GM23338 (cell line): ENCODE data around the gene FGD3. TPM values are rescaled to one million over a fixed set of nuclear protein-coding genes. Genes with fewer than 3 reads are reported as not detected.

Experiments
- ATAC-seq: fragments of 200-7000 bp; cut with Tn5 transposase; 3 replicates; pipeline ENCODE4 v1.9.1; 2020
- DNase-seq: peaks from one replicate; pipeline ENCODE4 v3.0.0-alpha.2; 2015; ENCODE audit warnings: low spot score
- H2AFZ ChIP-seq: fragments of 200-600 bp; sonication (generic); 2 replicates; pipeline ENCODE4 v1.8.0; 2016; ENCODE audit warnings: antibody characterized with exemption, mild to moderate bottlenecking, moderate library complexity
- H3F3A ChIP-seq: fragments of 200-600 bp; sonication (generic); replicated peaks from 2 replicates; pipeline ENCODE4 v1.8.0; 2017; ENCODE audit warnings: antibody characterized with exemption, mixed run types, low read depth
- H3K27ac ChIP-seq: fragments of 200-600 bp; sonication (generic); 2 replicates; pipeline ENCODE4 v1.6.1; 2016; ENCODE audit warnings: low read depth
- H3K27me3 ChIP-seq: fragments of 200-600 bp; sonication (generic); 2 replicates; pipeline ENCODE4 v1.8.0; 2016; ENCODE audit warnings: mild to moderate bottlenecking, mixed run types, moderate library complexity; ENCODE audit not compliant: insufficient read depth
- H3K36me3 ChIP-seq: fragments of 200-600 bp; sonication (generic); 2 replicates; pipeline ENCODE4 v1.8.0; 2016; ENCODE audit warnings: mild to moderate bottlenecking; ENCODE audit not compliant: insufficient read depth
- H3K4me1 ChIP-seq: fragments of 200-600 bp; sonication (generic); 2 replicates; pipeline ENCODE4 v1.8.0; 2016; ENCODE audit warnings: mild to moderate bottlenecking, moderate library complexity; ENCODE audit not compliant: insufficient read depth
- H3K4me2 ChIP-seq: fragments of 200-600 bp; sonication (generic); 2 replicates; pipeline ENCODE4 v1.7.1; 2017; ENCODE audit warnings: mixed run types
- H3K4me3 ChIP-seq: fragments of 200-600 bp; sonication (generic); 2 replicates; pipeline ENCODE4 v1.6.1; 2016; ENCODE audit warnings: mixed run types
- H3K79me2 ChIP-seq: fragments of 200-600 bp; sonication (generic); replicated peaks from 2 replicates; pipeline ENCODE4 v1.8.0; 2017; ENCODE audit warnings: mild to moderate bottlenecking; ENCODE audit not compliant: insufficient read depth
- H3K9me2 ChIP-seq: fragments of 200-600 bp; sonication (generic); 2 replicates; pipeline ENCODE4 v1.8.0; 2017; ENCODE audit not compliant: insufficient read depth
- H4K20me1 ChIP-seq: fragments of 200-600 bp; sonication (generic); replicated peaks from 2 replicates; pipeline ENCODE4 v1.8.0; 2017; ENCODE audit warnings: mild to moderate bottlenecking; ENCODE audit not compliant: insufficient read depth
- H3K27ac Mint-ChIP-seq: 2 replicates; pipeline ENCODE4 v1.8.0; 2020; ENCODE audit warnings: inconsistent platforms, mild to moderate bottlenecking, moderate library complexity, mixed read lengths
- H3K27me3 Mint-ChIP-seq: 3 replicates; pipeline ENCODE4 v1.8.0; 2022; ENCODE audit warnings: low read depth, mild to moderate bottlenecking, moderate library complexity, mixed read lengths, inconsistent platforms; ENCODE audit not compliant: insufficient read depth, poor library complexity
- H3K36me3 Mint-ChIP-seq: 3 replicates; pipeline ENCODE4 v1.8.0; 2021; ENCODE audit warnings: low read depth, mild to moderate bottlenecking, inconsistent platforms, moderate library complexity, mixed read lengths
- H3K4me1 Mint-ChIP-seq: 3 replicates; pipeline ENCODE4 v1.8.0; 2020; ENCODE audit warnings: mild to moderate bottlenecking, inconsistent platforms, mixed read lengths
- H3K4me3 Mint-ChIP-seq: 3 replicates; pipeline ENCODE4 v1.8.0; 2021; ENCODE audit warnings: moderate library complexity, mild to moderate bottlenecking, inconsistent platforms, mixed read lengths
- H3K9me3 Mint-ChIP-seq: 3 replicates; pipeline ENCODE4 v1.8.0; 2020; ENCODE audit warnings: moderate library complexity, mild to moderate bottlenecking, inconsistent platforms, mixed read lengths
- CREB1 ChIP-seq: fragments of 250-450 bp; sonication (Bioruptor Pico); IDR thresholded peaks from 2 replicates; pipeline ENCODE4 v1.5.0; 2020; ENCODE audit warnings: low read depth, mild to moderate bottlenecking, moderate library complexity
- CTCF ChIP-seq, 2 experiments: fragments of 200-600 bp in 1 of 2; sonication (generic) in 1 of 2; conservative IDR thresholded peaks; 2 replicates each; pipeline versions ENCODE4 v1.5.1 to v1.6.1; 2016 to 2017; ENCODE audit warnings: antibody characterized with exemption in 2 of 2, low read depth in 2 of 2, mild to moderate bottlenecking in 2 of 2, moderate library complexity in 1 of 2
- EZH2 ChIP-seq: fragments of 200-600 bp; sonication (generic); IDR thresholded peaks from one replicate; pipeline ENCODE4 v1.8.0; 2017; ENCODE audit warnings: antibody characterized with exemption, mild to moderate bottlenecking, low read depth; ENCODE audit not compliant: unreplicated experiment
- EZH2phosphoT487 ChIP-seq: fragments of 200-600 bp; sonication (generic); IDR thresholded peaks from one replicate; pipeline ENCODE4 v1.8.1; 2018; ENCODE audit warnings: antibody characterized with exemption; ENCODE audit not compliant: unreplicated experiment
- JUNB ChIP-seq: IDR thresholded peaks from one replicate; pipeline ENCODE4 v1.6.1; 2016; ENCODE audit warnings: antibody characterized with exemption; ENCODE audit not compliant: unreplicated experiment
- NANOG ChIP-seq: IDR thresholded peaks from 2 replicates; pipeline ENCODE4 v1.6.1; 2016; ENCODE audit warnings: antibody characterized with exemption, borderline replicate concordance
- POLR2AphosphoS5 ChIP-seq: IDR thresholded peaks from 2 replicates; pipeline ENCODE4 v1.6.1; 2016; ENCODE audit warnings: antibody characterized with exemption, low read depth
- REST ChIP-seq: IDR thresholded peaks from one replicate; pipeline ENCODE4 v1.6.1; 2018; ENCODE audit warnings: antibody characterized with exemption; ENCODE audit not compliant: unreplicated experiment
- STAT1 ChIP-seq: IDR thresholded peaks from one replicate; pipeline ENCODE4 v1.6.1; 2016; ENCODE audit warnings: antibody characterized with exemption; ENCODE audit not compliant: unreplicated experiment
- ZNF114 ChIP-seq: fragments of 250-450 bp; sonication (Bioruptor Pico); IDR thresholded peaks from 2 replicates; pipeline ENCODE4 v1.5.0; 2020; ENCODE audit warnings: mild to moderate bottlenecking, moderate library complexity
- ZNF331 ChIP-seq: fragments of 250-450 bp; sonication (Bioruptor Pico); IDR thresholded peaks from 2 replicates; pipeline ENCODE4 v1.5.0; 2020; ENCODE audit warnings: low read depth, mild to moderate bottlenecking, moderate library complexity
- long read RNA-seq: library from polyadenylated mRNA; unstranded; transcript quantifications from one replicate; pipeline ENCODE4 v2.0.0, GENCODE V29; 2020; ENCODE audit not compliant: unreplicated experiment
- polyA plus RNA-seq: library from polyadenylated mRNA; unstranded; fragments of >200 nt; fragmentation: Nextera tagmentation; extraction: Ambion mirVana; gene quantifications from 2 replicates; pipeline ENCODE4 v1.2.1, GENCODE V29; 2016
- total RNA-seq: library from RNA; depleted of rRNA; stranded (reverse); fragments of >200 nt; shearing (Covaris generic); gene quantifications from 2 replicates; pipeline ENCODE4 v1.2.3, GENCODE V29; 2014; rRNA removed
- TF ChIP-seq, protein P1 (sequence below): IDR thresholded peaks from 2 replicates; pipeline ENCODE4 v1.6.1; 2016; ENCODE audit warnings: antibody characterized with exemption
- TF ChIP-seq, protein P2 (sequence below): fragments of 250-450 bp; sonication (Bioruptor Pico); IDR thresholded peaks from 2 replicates; pipeline ENCODE4 v1.5.0; 2020; ENCODE audit warnings: mild to moderate bottlenecking, moderate library complexity

Gene FGD3
- total RNA-seq (1.7 and 2.0 TPM in 2 replicates), polyA plus RNA-seq (0.57 and 0.95 TPM in 2 replicates)
- long read RNA-seq, partial matches to known transcripts: 1 of 1 reads
- long read RNA-seq, other reads (novel, unspliced or antisense): 0 of 1 reads

DNA sequence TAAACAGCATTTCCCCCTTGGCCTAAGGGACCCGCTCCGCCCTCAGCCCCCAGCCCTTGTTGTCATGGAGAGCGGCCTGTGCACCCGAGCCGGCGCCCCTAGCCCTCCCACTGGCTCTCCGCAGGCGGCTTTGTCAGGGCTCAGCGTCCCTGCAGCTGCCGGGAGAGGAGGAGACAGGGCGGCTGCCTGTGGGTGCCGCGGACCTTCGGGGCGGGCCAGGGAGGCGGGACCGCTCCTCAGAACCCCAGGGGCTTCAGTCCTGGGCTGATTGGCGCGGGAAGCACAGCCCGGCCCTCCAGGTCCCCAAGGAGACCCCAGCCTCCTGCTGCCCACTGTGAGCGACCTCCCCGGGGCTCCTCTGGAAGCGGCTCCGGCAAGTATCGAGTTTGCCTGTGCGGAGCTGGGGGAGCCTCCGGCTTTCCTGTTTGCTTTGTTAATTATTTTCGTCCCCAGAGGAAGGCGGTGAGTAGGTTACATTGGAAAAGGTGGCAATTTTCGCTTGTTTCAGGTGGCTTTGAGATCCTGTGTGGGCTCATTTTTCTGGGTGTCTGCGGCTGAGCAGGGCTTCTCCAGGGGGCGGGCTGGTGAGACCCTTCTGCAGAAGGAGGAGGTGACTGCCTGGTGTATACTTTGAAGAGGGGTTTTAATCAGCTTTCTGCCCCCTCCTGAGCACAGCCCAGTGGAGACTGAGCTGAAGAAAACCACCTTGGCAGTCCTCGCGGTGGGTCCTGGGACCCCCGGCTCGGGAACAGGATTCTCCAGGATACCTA is at the start of gene FGD3:
Gene FGD3 (plus strand): TSS at position 256 of the 770 bp plus-strand sequence. CDS start 28,734 bp downstream, outside the sequence.
- Mint-ChIP-seq H3K9me3 (peaks cover 21% of the 10 kb centered on the region), H3K4me3 (peak within 1 kb of the TSS; percentile 67), H3K36me3 (peaks cover 16% of the 10 kb centered on the region), H3K27me3 (peaks cover 11% of the 10 kb centered on the region), H3K27ac (no peak within 1 kb of the TSS), H3K4me1 (peaks cover 6% of the 10 kb centered on the region; the same call in 2 of the 3 replicates)
- H3K27ac ChIP-seq: no peak within 1 kb of the TSS
- DNase-seq: peak; percentile 46
- H4K20me1 ChIP-seq: no peaks in the 10 kb centered on the region
- H3K79me2 ChIP-seq: no peaks in the 10 kb centered on the region
- TF ChIP-seq REST (no peak), POLR2AphosphoS5 (no peak), CREB1 (no peak), STAT1 (no peak), EZH2phosphoT487 (no peak), ZNF114 (CRISPR knock-in tag) (no peak), JUNB (no peak), NANOG (no peak), CTCF (conservative IDR thresholded peaks at IDR 0.05; ENCODE audit: low read depth in 2 of 2) (no peak), ZNF331 (CRISPR knock-in tag) (no peak), EZH2 (no peak)
- TF ChIP-seq, protein P1, sequence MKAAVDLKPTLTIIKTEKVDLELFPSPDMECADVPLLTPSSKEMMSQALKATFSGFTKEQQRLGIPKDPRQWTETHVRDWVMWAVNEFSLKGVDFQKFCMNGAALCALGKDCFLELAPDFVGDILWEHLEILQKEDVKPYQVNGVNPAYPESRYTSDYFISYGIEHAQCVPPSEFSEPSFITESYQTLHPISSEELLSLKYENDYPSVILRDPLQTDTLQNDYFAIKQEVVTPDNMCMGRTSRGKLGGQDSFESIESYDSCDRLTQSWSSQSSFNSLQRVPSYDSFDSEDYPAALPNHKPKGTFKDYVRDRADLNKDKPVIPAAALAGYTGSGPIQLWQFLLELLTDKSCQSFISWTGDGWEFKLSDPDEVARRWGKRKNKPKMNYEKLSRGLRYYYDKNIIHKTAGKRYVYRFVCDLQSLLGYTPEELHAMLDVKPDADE: no peak
- TF ChIP-seq, protein P2, sequence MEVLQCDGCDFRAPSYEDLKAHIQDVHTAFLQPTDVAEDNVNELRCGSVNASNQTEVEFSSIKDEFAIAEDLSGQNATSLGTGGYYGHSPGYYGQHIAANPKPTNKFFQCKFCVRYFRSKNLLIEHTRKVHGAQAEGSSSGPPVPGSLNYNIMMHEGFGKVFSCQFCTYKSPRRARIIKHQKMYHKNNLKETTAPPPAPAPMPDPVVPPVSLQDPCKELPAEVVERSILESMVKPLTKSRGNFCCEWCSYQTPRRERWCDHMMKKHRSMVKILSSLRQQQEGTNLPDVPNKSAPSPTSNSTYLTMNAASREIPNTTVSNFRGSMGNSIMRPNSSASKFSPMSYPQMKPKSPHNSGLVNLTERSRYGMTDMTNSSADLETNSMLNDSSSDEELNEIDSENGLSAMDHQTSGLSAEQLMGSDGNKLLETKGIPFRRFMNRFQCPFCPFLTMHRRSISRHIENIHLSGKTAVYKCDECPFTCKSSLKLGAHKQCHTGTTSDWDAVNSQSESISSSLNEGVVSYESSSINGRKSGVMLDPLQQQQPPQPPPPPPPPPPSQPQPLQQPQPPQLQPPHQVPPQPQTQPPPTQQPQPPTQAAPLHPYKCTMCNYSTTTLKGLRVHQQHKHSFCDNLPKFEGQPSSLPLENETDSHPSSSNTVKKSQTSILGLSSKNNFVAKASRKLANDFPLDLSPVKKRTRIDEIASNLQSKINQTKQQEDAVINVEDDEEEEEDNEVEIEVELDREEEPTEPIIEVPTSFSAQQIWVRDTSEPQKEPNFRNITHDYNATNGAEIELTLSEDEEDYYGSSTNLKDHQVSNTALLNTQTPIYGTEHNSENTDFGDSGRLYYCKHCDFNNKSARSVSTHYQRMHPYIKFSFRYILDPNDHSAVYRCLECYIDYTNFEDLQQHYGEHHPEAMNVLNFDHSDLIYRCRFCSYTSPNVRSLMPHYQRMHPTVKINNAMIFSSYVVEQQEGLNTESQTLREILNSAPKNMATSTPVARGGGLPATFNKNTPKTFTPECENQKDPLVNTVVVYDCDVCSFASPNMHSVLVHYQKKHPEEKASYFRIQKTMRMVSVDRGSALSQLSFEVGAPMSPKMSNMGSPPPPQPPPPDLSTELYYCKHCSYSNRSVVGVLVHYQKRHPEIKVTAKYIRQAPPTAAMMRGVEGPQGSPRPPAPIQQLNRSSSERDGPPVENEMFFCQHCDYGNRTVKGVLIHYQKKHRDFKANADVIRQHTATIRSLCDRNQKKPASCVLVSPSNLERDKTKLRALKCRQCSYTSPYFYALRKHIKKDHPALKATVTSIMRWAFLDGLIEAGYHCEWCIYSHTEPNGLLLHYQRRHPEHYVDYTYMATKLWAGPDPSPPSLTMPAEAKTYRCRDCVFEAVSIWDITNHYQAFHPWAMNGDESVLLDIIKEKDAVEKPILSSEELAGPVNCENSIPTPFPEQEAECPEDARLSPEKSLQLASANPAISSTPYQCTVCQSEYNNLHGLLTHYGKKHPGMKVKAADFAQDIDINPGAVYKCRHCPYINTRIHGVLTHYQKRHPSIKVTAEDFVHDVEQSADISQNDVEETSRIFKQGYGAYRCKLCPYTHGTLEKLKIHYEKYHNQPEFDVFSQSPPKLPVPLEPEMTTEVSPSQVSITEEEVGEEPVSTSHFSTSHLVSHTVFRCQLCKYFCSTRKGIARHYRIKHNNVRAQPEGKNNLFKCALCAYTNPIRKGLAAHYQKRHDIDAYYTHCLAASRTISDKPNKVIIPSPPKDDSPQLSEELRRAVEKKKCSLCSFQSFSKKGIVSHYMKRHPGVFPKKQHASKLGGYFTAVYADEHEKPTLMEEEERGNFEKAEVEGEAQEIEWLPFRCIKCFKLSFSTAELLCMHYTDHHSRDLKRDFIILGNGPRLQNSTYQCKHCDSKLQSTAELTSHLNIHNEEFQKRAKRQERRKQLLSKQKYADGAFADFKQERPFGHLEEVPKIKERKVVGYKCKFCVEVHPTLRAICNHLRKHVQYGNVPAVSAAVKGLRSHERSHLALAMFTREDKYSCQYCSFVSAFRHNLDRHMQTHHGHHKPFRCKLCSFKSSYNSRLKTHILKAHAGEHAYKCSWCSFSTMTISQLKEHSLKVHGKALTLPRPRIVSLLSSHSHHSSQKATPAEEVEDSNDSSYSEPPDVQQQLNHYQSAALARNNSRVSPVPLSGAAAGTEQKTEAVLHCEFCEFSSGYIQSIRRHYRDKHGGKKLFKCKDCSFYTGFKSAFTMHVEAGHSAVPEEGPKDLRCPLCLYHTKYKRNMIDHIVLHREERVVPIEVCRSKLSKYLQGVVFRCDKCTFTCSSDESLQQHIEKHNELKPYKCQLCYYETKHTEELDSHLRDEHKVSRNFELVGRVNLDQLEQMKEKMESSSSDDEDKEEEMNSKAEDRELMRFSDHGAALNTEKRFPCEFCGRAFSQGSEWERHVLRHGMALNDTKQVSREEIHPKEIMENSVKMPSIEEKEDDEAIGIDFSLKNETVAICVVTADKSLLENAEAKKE (CRISPR knock-in tag): no peak
- H3K36me3 ChIP-seq: no peaks in the 10 kb centered on the region; the same call in 1 of the 2 replicates
- no peaks in the 10 kb centered on the region; the same call in 1 of the 2 replicates for H3F3A ChIP-seq
- H3K27me3 ChIP-seq: no peaks in the 10 kb centered on the region
- H3K4me1 ChIP-seq: peaks cover 7% of the 10 kb centered on the region
- H3K9me2 ChIP-seq: no peaks in the 10 kb centered on the region
- peak; percentile 90 for ATAC-seq
- H3K4me3 ChIP-seq: peak within 1 kb of the TSS; percentile 66
- H3K4me2 ChIP-seq: peak within 1 kb of the TSS; percentile 89
- peak within 1 kb of the TSS; percentile 99 for H2AFZ ChIP-seq
